HCT116 (cell line): ENCODE results near the gene CAMK2N1. TPM values are rescaled to one million over a fixed set of nuclear protein-coding genes. Genes with fewer than 3 reads are reported as not detected.

Experiments used
- ATAC-seq: fragments of 200-7000 bp; cut with Tn5 transposase; 2 replicates; pipeline ENCODE4 v1.9.1; 2020; ENCODE audit warnings: mild to moderate bottlenecking, moderate library complexity
- BruUV-seq: library from RNA; stranded (reverse); fragments of 400-500 nt; replicated peaks from 2 replicates; lab custom pipeline; 2021; lab: Mats Ljungman, UMichigan
- CTCF ChIA-PET: fragments of 300-600 bp; sonication (Branson Sonifier 250); formaldehyde crosslinking; loops from one replicate; lab custom pipeline; 2021; ENCODE audit warnings: antibody characterized with exemption; lab: Charles Lee
- POLR2A ChIA-PET: fragments of 300-600, 350-600 bp; sonication (Branson Sonifier 250); formaldehyde crosslinking; loops from one replicate; lab custom pipeline; 2021; ENCODE audit warnings: antibody characterized with exemption; lab: Charles Lee
- RAD21 ChIA-PET, 2 experiments: fragments of 300-600 bp; sonication (Branson Sonifier 250); formaldehyde crosslinking; loops; one replicate each; lab custom pipeline; 2023; ENCODE audit warnings: low total read pairs in 2 of 2; ENCODE audit not compliant: uncharacterized antibody in 2 of 2, unreplicated experiment in 2 of 2, low non-redundant PET in 1 of 2; lab: Charles Lee
- DNase-seq: peaks from one replicate; pipeline ENCODE4 v3.0.0-alpha.2; 2010; ENCODE audit warnings: low read depth, low spot score
- H2AFZ ChIP-seq: fragments of 200-600 bp; shearing (Covaris generic), sonication (generic); 2 replicates; pipeline ENCODE4 v1.6.1; 2017; ENCODE audit warnings: low read depth, mixed run types, mixed read lengths, antibody characterized with exemption, low read length; ENCODE audit not compliant: poor library complexity, severe bottlenecking
- H3K27ac ChIP-seq: 2 replicates; pipeline ENCODE4 v1.5.1; 2012; ENCODE audit warnings: low read depth, low read length
- H3K27me3 ChIP-seq: fragments of 200-600 bp; sonication (generic); 2 replicates; pipeline ENCODE4 v1.6.1; 2016; ENCODE audit warnings: mixed run types, low read length, mixed read lengths; ENCODE audit not compliant: insufficient read depth
- H3K36me3 ChIP-seq, 2 experiments: fragments of 200-500 bp in 1 of 2; fragments of 200-600 bp in 1 of 2; sonication (Bioruptor generic) in 1 of 2; sonication (generic) in 1 of 2; 2 replicates each; pipeline versions ENCODE4 v1.5.1 to v1.6.1; 2014 to 2016; ENCODE audit warnings: low read length in 2 of 2, inconsistent platforms in 1 of 2, mixed read lengths in 1 of 2, mixed run types in 1 of 2; ENCODE audit not compliant: insufficient read depth in 2 of 2, control insufficient read depth in 1 of 2
- H3K4me1 ChIP-seq, 2 experiments: fragments of 200-600 bp in 1 of 2; sonication (generic) in 1 of 2; 2 replicates each; pipeline versions ENCODE4 v1.5.1 to v1.6.1; 2012 to 2017; ENCODE audit warnings: low read length in 2 of 2, inconsistent platforms in 1 of 2, mild to moderate bottlenecking in 1 of 2, mixed read lengths in 1 of 2, mixed run types in 1 of 2, moderate library complexity in 1 of 2; ENCODE audit not compliant: insufficient read depth in 2 of 2, control insufficient read depth in 1 of 2
- H3K4me2 ChIP-seq: fragments of 200-600 bp; sonication (generic); 2 replicates; pipeline ENCODE4 v1.6.1; 2017; ENCODE audit warnings: mixed run types, low read length, mixed read lengths
- H3K4me3 ChIP-seq, 2 experiments: fragments of 200-600 bp in 1 of 2; sonication (generic) in 1 of 2; replicated peaks in 1 of 2; 2 replicates each; pipeline ENCODE4 v1.5.1; 2011 to 2016; ENCODE audit warnings: low read length in 2 of 2, control low read depth in 1 of 2, low read depth in 1 of 2, mild to moderate bottlenecking in 1 of 2, mixed read lengths in 1 of 2, mixed run types in 1 of 2
- H3K79me2 ChIP-seq: fragments of 200-600 bp; sonication (generic); 2 replicates; pipeline ENCODE4 v1.6.1; 2017; ENCODE audit warnings: mild to moderate bottlenecking, mixed run types, low read length, moderate library complexity, mixed read lengths; ENCODE audit not compliant: insufficient read depth
- H3K9ac ChIP-seq: fragments of 200-600 bp; sonication (generic); 2 replicates; pipeline ENCODE4 v1.6.1; 2016; ENCODE audit warnings: low read length, mixed read lengths
- H3K9me2 ChIP-seq: fragments of 200-600 bp; sonication (generic), shearing (Covaris generic); 2 replicates; pipeline ENCODE4 v1.6.1; 2017; ENCODE audit warnings: mixed run types, mild to moderate bottlenecking, moderate library complexity; ENCODE audit not compliant: insufficient read depth
- H3K9me3 ChIP-seq, 2 experiments: fragments of 200-500 bp in 1 of 2; fragments of 200-600 bp in 1 of 2; sonication (Bioruptor generic) in 1 of 2; sonication (generic) in 1 of 2; 2 replicates each; pipeline ENCODE4 v1.6.1; 2014 to 2017; ENCODE audit warnings: low read length in 2 of 2, mixed read lengths in 2 of 2, inconsistent platforms in 1 of 2, low read depth in 1 of 2, mild to moderate bottlenecking in 1 of 2, mixed run types in 1 of 2, moderate library complexity in 1 of 2; ENCODE audit not compliant: control insufficient read depth in 1 of 2, insufficient read depth in 1 of 2
- H4K20me1 ChIP-seq: fragments of 200-600 bp; sonication (generic), shearing (Covaris generic); 2 replicates; pipeline ENCODE4 v1.6.1; 2017; ENCODE audit warnings: mixed run types, mild to moderate bottlenecking, moderate library complexity; ENCODE audit not compliant: insufficient read depth
- CTCF ChIP-seq, 3 experiments: fragments of 200-600 bp in 1 of 3; sonication (generic) in 1 of 3; IDR thresholded peaks in 2 of 3; conservative IDR thresholded peaks in 1 of 3; 2 replicates each; pipeline ENCODE4 v1.5.1; 2012 to 2017; ENCODE audit warnings: low read depth in 2 of 3, low read length in 2 of 3, antibody characterized with exemption in 1 of 3, borderline replicate concordance in 1 of 3, control low read depth in 1 of 3, mild to moderate bottlenecking in 1 of 3, mixed read lengths in 1 of 3, mixed run types in 1 of 3, moderate library complexity in 1 of 3; ENCODE audit not compliant: insufficient read depth in 1 of 3
- EGR1 ChIP-seq: IDR thresholded peaks from 2 replicates; pipeline ENCODE4 v1.6.1; 2012; ENCODE audit warnings: low read depth
- ELF1 ChIP-seq: IDR thresholded peaks from 2 replicates; pipeline ENCODE4 v1.6.1; 2012; ENCODE audit warnings: low read depth, borderline replicate concordance
- EZH2 ChIP-seq: fragments of 200-600 bp; sonication (generic); IDR thresholded peaks from 2 replicates; pipeline ENCODE4 v1.6.1; 2017; ENCODE audit warnings: antibody characterized with exemption, mixed run types
- FOSL1 ChIP-seq: IDR thresholded peaks from 2 replicates; pipeline ENCODE4 v1.6.1; 2012; ENCODE audit warnings: low read depth
- MAX ChIP-seq: IDR thresholded peaks from 2 replicates; pipeline ENCODE4 v1.6.1; 2012
- POLR2A ChIP-seq: IDR thresholded peaks from 2 replicates; pipeline ENCODE4 v1.7.0; 2011; ENCODE audit warnings: borderline replicate concordance; ENCODE audit not compliant: insufficient read depth, insufficient read length; ENCODE audit errors: extremely low read depth
- POLR2AphosphoS5 ChIP-seq: IDR thresholded peaks from 2 replicates; pipeline ENCODE4 v1.6.1; 2011; ENCODE audit warnings: mild to moderate bottlenecking, low read depth, low read length, moderate library complexity
- RAD21 ChIP-seq: IDR thresholded peaks from 2 replicates; pipeline ENCODE4 v1.6.1; 2012; ENCODE audit warnings: low read depth, mild to moderate bottlenecking
- SIN3A ChIP-seq: IDR thresholded peaks from 2 replicates; pipeline ENCODE4 v1.6.1; 2012; ENCODE audit warnings: low read depth
- TCF7L2 ChIP-seq: IDR thresholded peaks from 2 replicates; pipeline ENCODE4 v1.7.0; 2011; ENCODE audit warnings: borderline replicate concordance, inconsistent platforms; ENCODE audit not compliant: insufficient read depth, insufficient read length; ENCODE audit errors: extremely low read depth
- YY1 ChIP-seq: IDR thresholded peaks from 2 replicates; pipeline ENCODE4 v1.6.1; 2011; ENCODE audit warnings: low read length, low read depth, moderate library complexity, mild to moderate bottlenecking; ENCODE audit not compliant: insufficient replicate concordance; ENCODE audit errors: extremely low read depth
- ZBTB33 ChIP-seq: IDR thresholded peaks from 2 replicates; pipeline ENCODE4 v1.6.1; 2011; ENCODE audit warnings: mild to moderate bottlenecking, low read length, moderate library complexity; ENCODE audit not compliant: insufficient replicate concordance; ENCODE audit errors: extremely low read depth
- ZFX ChIP-seq: fragments of 450-650 bp; IDR thresholded peaks from 2 replicates; pipeline ENCODE4 v1.6.1; 2017
- ZNF274 ChIP-seq: fragments of 200-500 bp; sonication (Bioruptor generic); IDR thresholded peaks from 2 replicates; pipeline ENCODE4 v1.6.1; 2014; ENCODE audit warnings: mild to moderate bottlenecking, low read depth, low read length, inconsistent platforms
- intact Hi-C: fragments of 100-400 bp; cut with micrococcal nuclease; formaldehyde crosslinking; loops from 2 replicates; pipeline ENCODE4 v1.10.0; 2022
- total RNA-seq: library from RNA; stranded (reverse); gene quantifications from one replicate; pipeline ENCODE4 v1.2.1, GENCODE V29; 2021; ENCODE audit not compliant: unreplicated experiment

CAMK2N1 gene
- total RNA-seq, 1 experiment from 2014 or later, result 20.5 TPM

- ATAC-seq (no peak), DNase-seq (no peak)
- RAD21 ChIA-PET, result no interaction called here
- Histone ChIP-seq H3K27me3 (no peaks in the 10 kb centered on the region), H3K4me3 (no peak overlapping the region), H3K9me3 (no peaks in the 10 kb centered on the region), H3K4me2 (no peak overlapping the region), H2AFZ (no peak overlapping the region), H3K27ac (no peak overlapping the region), H3K79me2 (no peaks in the 10 kb centered on the region), H3K4me1 (peaks cover 3 to 16% of the 10 kb centered on the region in 2 experiments; a peak in 3 of 4 replicates), H3K36me3 (no peaks in the 10 kb centered on the region), H3K9ac (no peak overlapping the region), H3K9me2 (no peaks in the 10 kb centered on the region), H4K20me1 (no peaks in the 10 kb centered on the region)
- CTCF ChIA-PET, result no interaction called here
- no TSS peak for BruUV-seq
- POLR2A ChIA-PET, result no interaction called here
- TF ChIP-seq TCF7L2 (no peak), RAD21 (no peak), EGR1 (no peak), POLR2A (no peak), EZH2 (no peak), FOSL1 (no peak), MAX (no peak), ZFX (no peak), YY1 (no peak), SIN3A (no peak), POLR2AphosphoS5 (no peak), CTCF (IDR thresholded peaks at IDR 0.05 in 2 of 3, conservative IDR thresholded peaks at IDR 0.05 in 1 of 3; ENCODE audit: borderline replicate concordance in 1 of 3, insufficient read depth in 1 of 3, low read depth in 2 of 3, low read length in 2 of 3) (no peak), ELF1 (no peak), ZNF274 (no peak), ZBTB33 (no peak)
- intact Hi-C loops, result no loop called here
These were observed 48.4 kb downstream of the CAMK2N1 start for GRCh38 chr1:20437640-20438039.
